ENCODE data around the gene IL1RAP. TPM values are rescaled to one million over a fixed set of nuclear protein-coding genes. Genes with fewer than 3 reads are reported as not detected.
A peak's percentile ranks its signal among the peaks of the same experiment; 100 is the strongest.

The IL1RAP gene
- total and polyA plus RNA-seq, 9 of the 15 experiments (the other 6 are each of a cell fraction or from before 2014, with no cell fraction given): 0.23 to 1.8 (median 0.88) TPM

- no peak for TF ChIP-seq MXD1 (CRISPR knock-in tag; IDR thresholded peaks at IDR 0.05; ENCODE audit: borderline replicate concordance, poor library complexity, severe bottlenecking)
- no peak for TF ChIP-seq CEBPG (CRISPR knock-in tag; IDR thresholded peaks at IDR 0.05)
- peak in 1 of 2 experiments; percentile 51; a peak in 1 of 4 replicates for TF ChIP-seq CEBPG (tag; conservative IDR thresholded peaks at IDR 0.05 in 1 of 2, IDR thresholded peaks at IDR 0.05 in 1 of 2)
- TF ChIP-seq POLR2AphosphoS2 (IDR thresholded peaks at IDR 0.05; ENCODE audit: low read length): no peak
- TF ChIP-seq ZNF584 (CRISPR knock-in tag; IDR thresholded peaks at IDR 0.05; ENCODE audit: low read depth): no peak
- Histone ChIP-seq H3K36me3 (ENCODE audit: control insufficient read depth, insufficient read depth, low read length) (no peaks in the 10 kb centered on the region), H3K79me2 (ENCODE audit: control insufficient read depth, insufficient read depth, low read length) (no peaks in the 10 kb centered on the region), H2AFZ (ENCODE audit: low read depth, low read length) (no peak overlapping the region), H4K20me1 (replicated peaks; ENCODE audit: control insufficient read depth, insufficient read depth, low read length) (no peaks in the 10 kb centered on the region), H3K4me2 (ENCODE audit: insufficient read depth, low read length) (no peak overlapping the region), H3K4me1 (replicated peaks in 1 of 2; ENCODE audit: control insufficient read depth in 2 of 2, insufficient read depth in 2 of 2, low read length in 2 of 2) (no peaks in the 10 kb centered on the region), H3K9ac (ENCODE audit: insufficient read depth in 1 of 2, low read depth in 2 of 2, low read length in 2 of 2) (no peak overlapping the region), H3K4me3 (no peak overlapping the region), H3K27me3 (ENCODE audit: control insufficient read depth in 2 of 2, insufficient read depth in 2 of 2, low read length in 2 of 2) (no peaks in the 10 kb centered on the region), H3K27ac (ENCODE audit: extremely low read depth, low read depth, low read length) (no peak overlapping the region), H3K9me1 (ENCODE audit: control insufficient read depth, insufficient read depth, low read length) (no peaks in the 10 kb centered on the region), H3K9me3 (replicated peaks; ENCODE audit: control insufficient read depth, insufficient read depth, low read depth, low read length) (no peaks in the 10 kb centered on the region)
- DNase-seq (ENCODE audit: extremely low read depth in 1 of 4, low spot score in 3 of 4) (no peak), ATAC-seq (no peak), FAIRE-seq (no peak)
- BruUV-seq (replicated peaks): no TSS peak
- intact Hi-C loops (cut with micrococcal nuclease) (no loop called here), in situ Hi-C loops (cut with MboI) (no loop called here)
- CTCF ChIA-PET (ENCODE audit: low intra/inter-chr PET ratio): no interaction called here
- POLR2A ChIA-PET: no interaction called here
- 0% methylated on average over 4 of the region's 4 CpGs for WGBS (ENCODE audit: insufficient coverage, low coverage, missing lambda C conversion rate)
Measured at GRCh38 chr3:190486908-190487607, 26.8 kb upstream of the IL1RAP start.
